Gastrocnemius medialis (tissue), 4 donors: ENCODE results near the gene RUFY3. TPM values are rescaled to one million over a fixed set of nuclear protein-coding genes. Genes with fewer than 3 reads are reported as not detected.
A peak's percentile ranks its signal among the peaks of the same experiment; 100 is the strongest.
"Not testable (repeated sequence)": the region's sequence is repeated elsewhere in the genome, so short reads cannot be mapped to it uniquely, and the experiment has no call there.

Experiments used
- ATAC-seq, 2 donors: fragments of 150-250 bp; one replicate each; pipeline ENCODE4 v1.9.1; 2016
- DNase-seq, 2 donors: peaks; one replicate each; pipeline ENCODE4 v3.0.0-alpha.2; 2019
- H3K27ac ChIP-seq, 4 donors: fragments of 200-600 bp; sonication (generic); 1 replicate in 1 of 4; 2 replicates in 3 of 4; pipeline ENCODE4 v1.5.1; 2016 to 2018; ENCODE audit warnings: mild to moderate bottlenecking in 2 of 4, moderate library complexity in 1 of 4
- H3K27me3 ChIP-seq, 3 donors: fragments of 200-600 bp; sonication (generic) in 2 of 3; 1 replicate in 1 of 3; 2 replicates in 2 of 3; pipeline versions ENCODE4 v1.5.1 to v1.6.0; 2016 to 2019; ENCODE audit warnings: mild to moderate bottlenecking in 1 of 3, moderate library complexity in 1 of 3
- H3K36me3 ChIP-seq, 2 donors: fragments of 200-600 bp; sonication (generic) in 1 of 2; one replicate each; pipeline ENCODE4 v1.5.1; 2017 to 2018
- H3K4me1 ChIP-seq, 2 donors: fragments of 200-600 bp; sonication (generic) in 1 of 2; one replicate each; pipeline ENCODE4 v1.5.1; 2016 to 2017; ENCODE audit warnings: mild to moderate bottlenecking in 2 of 2
- H3K4me3 ChIP-seq, 4 donors: fragments of 200-600 bp; sonication (generic) in 3 of 4; 1 replicate in 1 of 4; 2 replicates in 3 of 4; pipeline ENCODE4 v1.5.1; 2016 to 2019; ENCODE audit warnings: mild to moderate bottlenecking in 2 of 4
- H3K9me3 ChIP-seq, 3 donors: fragments of 200-600 bp; sonication (generic) in 2 of 3; 1 replicate in 1 of 3; 2 replicates in 2 of 3; pipeline ENCODE4 v1.5.1; 2016 to 2019
- CTCF ChIP-seq, 5 experiments: fragments of 450-650 bp in 3 of 5; fragments of 200-600 bp in 2 of 5; sonication (generic) in 2 of 5; IDR thresholded peaks in 4 of 5; conservative IDR thresholded peaks in 1 of 5; 1 replicate in 4 of 5; 2 replicates in 1 of 5; pipeline ENCODE4 v1.5.1; 2016 to 2019; ENCODE audit warnings: antibody characterized with exemption in 5 of 5, mild to moderate bottlenecking in 3 of 5, moderate library complexity in 3 of 5
- POLR2A ChIP-seq, 2 donors: fragments of 450-650 bp; IDR thresholded peaks; one replicate each; pipeline ENCODE4 v1.6.1; 2017; ENCODE audit warnings: antibody characterized with exemption in 2 of 2, mild to moderate bottlenecking in 2 of 2, moderate library complexity in 2 of 2
- in situ Hi-C, 4 donors: fragments of 200-750 bp; cut with MboI; loops; one replicate each; pipeline versions ENCODE4 v1.15.0 to v1.8.0; 2017; ENCODE audit warnings: low sequenced_read_pairs in 4 of 4
- intact Hi-C: fragments of 100-400 bp; cut with DNase I; formaldehyde crosslinking; loops from one replicate; pipeline ENCODE4 v1.15.1; 2023; ENCODE audit warnings: low total_unique reads
- total RNA-seq, 4 donors: library from RNA; depleted of rRNA; stranded (reverse); fragments of >200 nt; gene quantifications; one replicate each; pipeline versions ENCODE4 v1.1.0 to v1.2.3, GENCODE V29; 2016

RUFY3 gene
- total RNA-seq, 4 donors from 2014 or later: 30.9 to 41.8 (median 37.2) TPM

GRCh38 chr4:70734168-70734954 lies 12.6 kb downstream of the RUFY3 start:
- in situ Hi-C loops (no loop called here), intact Hi-C loops (no loop called here)
- Histone ChIP-seq H3K27me3 (no peaks in the 10 kb centered on the region), H3K36me3 (no peaks in the 10 kb centered on the region), H3K27ac (peak overlapping the region; percentile 26 to 73 (median 62)), H3K4me1 (peaks cover 13 to 22% of the 10 kb centered on the region in 2 donors), H3K4me3 (peak overlapping the region; percentile 20 to 41 (median 31)), H3K9me3 (no peaks in the 10 kb centered on the region)
- no peak for TF ChIP-seq CTCF (IDR thresholded peaks at IDR 0.05 in 4 of 5, conservative IDR thresholded peaks at IDR 0.05 in 1 of 5)
- TF ChIP-seq POLR2A (IDR thresholded peaks at IDR 0.05): no peak
- ATAC-seq (peak; percentile 80 to 89), DNase-seq (no peak)

GRCh38 chr4:70734971-70735370 lies 13.2 kb downstream of the RUFY3 start:
- H3K27me3 ChIP-seq: no peaks in the 10 kb centered on the region
- in situ Hi-C loops (no loop called here), intact Hi-C loops (no loop called here)
- no peaks in the 10 kb centered on the region for H3K9me3 ChIP-seq
- DNase-seq: no peak
- TF ChIP-seq POLR2A (IDR thresholded peaks at IDR 0.05) (no peak), CTCF (IDR thresholded peaks at IDR 0.05 in 4 of 5, conservative IDR thresholded peaks at IDR 0.05 in 1 of 5) (no peak)
- H3K27ac ChIP-seq: peak overlapping the region; percentile 26 to 73 (median 62)
- peak overlapping the region; percentile 20 to 41 (median 31) for H3K4me3 ChIP-seq
- peaks cover 14 to 23% of the 10 kb centered on the region in 2 donors for H3K4me1 ChIP-seq
- peak in 1 of 2 donors; percentile 42 for ATAC-seq
- H3K36me3 ChIP-seq: no peaks in the 10 kb centered on the region

GRCh38 chr4:70735915-70736314 lies 14.2 kb downstream of the RUFY3 start:
- intact Hi-C loops, H3K27ac ChIP-seq, DNase-seq, ATAC-seq, H3K4me3 ChIP-seq, in situ Hi-C loops, H3K9me3 ChIP-seq, H3K27me3 ChIP-seq, H3K36me3 ChIP-seq: not testable (repeated sequence)
- peaks cover 23 to 32% of the 10 kb centered on the region in 2 donors for H3K4me1 ChIP-seq

GRCh38 chr4:70737006-70737405 lies 15.2 kb downstream of the RUFY3 start:
- in situ Hi-C loops: no loop called here
- Histone ChIP-seq H3K27me3 (no peaks in the 10 kb centered on the region), H3K36me3 (no peaks in the 10 kb centered on the region), H3K9me3 (no peaks in the 10 kb centered on the region), H3K4me3 (no peak overlapping the region), H3K4me1 (peaks cover 23 to 38% of the 10 kb centered on the region in 2 donors), H3K27ac (no peak overlapping the region)
- DNase-seq (no peak), ATAC-seq (no peak)
- TF ChIP-seq POLR2A (IDR thresholded peaks at IDR 0.05) (no peak), CTCF (IDR thresholded peaks at IDR 0.05 in 4 of 5, conservative IDR thresholded peaks at IDR 0.05 in 1 of 5) (no peak)
- intact Hi-C loops: no loop called here

GRCh38 chr4:70737409-70737808 lies 15.6 kb downstream of the RUFY3 start:
- Histone ChIP-seq H3K9me3 (no peaks in the 10 kb centered on the region), H3K27ac (no peak overlapping the region), H3K36me3 (no peaks in the 10 kb centered on the region), H3K4me1 (peaks cover 23 to 39% of the 10 kb centered on the region in 2 donors), H3K4me3 (no peak overlapping the region), H3K27me3 (no peaks in the 10 kb centered on the region)
- intact Hi-C loops: no loop called here
- no peak for DNase-seq
- no peak for ATAC-seq
- TF ChIP-seq POLR2A (IDR thresholded peaks at IDR 0.05): no peak
- no peak for TF ChIP-seq CTCF (IDR thresholded peaks at IDR 0.05 in 4 of 5, conservative IDR thresholded peaks at IDR 0.05 in 1 of 5)
- in situ Hi-C loops: no loop called here
